Mammary epithelial cell (primary cell): ENCODE data around the gene DVL1.

Experiments used
- CTCF ChIP-seq, 2 donors: IDR thresholded peaks in 1 of 2; conservative IDR thresholded peaks in 1 of 2; 2 replicates each; pipeline ENCODE4 v1.5.1; 2011 to 2012; ENCODE audit warnings: inconsistent platforms in 2 of 2, low read length in 2 of 2, mild to moderate bottlenecking in 2 of 2, control low read depth in 1 of 2, low read depth in 1 of 2; ENCODE audit not compliant: insufficient read depth in 1 of 2; ENCODE audit errors: extremely low read depth in 1 of 2
- EZH2 ChIP-seq: IDR thresholded peaks from 2 replicates; pipeline ENCODE4 v1.6.1; 2012; ENCODE audit warnings: low read length, inconsistent platforms, borderline replicate concordance

GRCh38 chr1:1355416-1355815 lies 6.2 kb upstream of the DVL1 start:
- TF ChIP-seq CTCF (conservative IDR thresholded peaks at IDR 0.05 in 1 of 2, IDR thresholded peaks at IDR 0.05 in 1 of 2; ENCODE audit: extremely low read depth in 1 of 2, insufficient read depth in 1 of 2, low read depth in 1 of 2, low read length in 2 of 2) (no peak), EZH2 (no peak)
